ENCODE data around the gene LHX1.

The LHX1 gene

DNA sequence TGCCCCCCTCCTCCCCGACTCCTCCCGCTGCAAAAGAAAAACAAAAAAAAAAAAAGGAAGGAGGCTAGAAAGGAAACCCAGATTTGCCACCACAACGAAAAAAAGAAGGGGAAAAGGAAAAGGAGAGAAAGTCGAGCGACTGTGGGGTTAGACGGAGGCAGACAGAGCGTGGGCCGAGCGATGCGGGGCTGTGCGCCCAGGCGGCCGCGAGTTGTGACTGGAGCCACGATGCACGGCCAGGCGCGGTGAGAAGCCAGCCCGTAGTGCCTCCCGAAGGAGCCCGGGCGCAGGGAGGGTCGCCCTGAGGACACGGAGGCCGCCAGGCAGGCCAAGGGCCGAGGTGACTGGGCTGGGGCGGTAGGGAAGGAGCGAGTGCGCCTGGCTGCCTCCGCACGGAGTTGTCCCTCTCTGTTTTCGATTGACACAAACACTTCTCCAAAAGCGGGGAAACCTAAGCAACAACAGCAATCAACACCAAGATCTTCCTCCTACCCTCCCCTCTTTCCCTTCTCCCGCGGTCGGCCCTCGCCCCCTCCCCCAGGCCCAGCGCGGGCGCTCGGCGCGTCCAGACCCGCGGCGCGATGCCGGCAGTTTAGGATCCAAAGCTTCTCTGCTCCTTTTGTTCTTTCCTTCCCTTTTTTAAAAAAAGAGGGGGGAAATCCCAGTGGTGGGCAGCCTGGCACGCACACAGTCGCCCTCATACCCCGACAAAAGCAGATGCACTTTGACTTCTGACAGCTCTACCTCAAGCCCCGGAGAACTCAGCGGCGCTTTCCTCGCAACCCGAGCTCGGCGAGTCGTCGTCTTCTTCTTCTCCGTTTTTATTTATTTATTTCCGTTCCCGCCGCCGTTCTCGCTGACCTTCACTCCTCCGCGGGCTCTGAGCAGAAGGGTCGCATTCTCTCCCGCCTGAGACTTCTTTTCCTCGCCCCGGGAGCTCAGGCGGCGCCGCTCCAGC, at the start of gene LHX1:
Gene LHX1 (plus strand): TSS at position 475 of the 958 bp plus-strand sequence. CDS start 723 bp downstream, outside the sequence.
- H3K9me3 ChIP-seq (ENCODE audit: control insufficient read depth, insufficient read depth, low read depth, low read length), result no peaks in the 10 kb centered on the region
- ChIA-PET CTCF (interaction anchor here (0.6 to 3.7 kb wide), 7 partner anchors 10 to 272 kb away, joined by 3 to 18 read pairs (median 4); partner anchors contain the start of gene AATF), POLR2A (interaction anchor here (0.5 to 6.6 kb wide), 27 partner anchors 8 to 792 kb away, joined by 3 to 92 read pairs (median 4); partner anchors contain the start of genes AATF and SYNRG)
- TF ChIP-seq, protein P1, sequence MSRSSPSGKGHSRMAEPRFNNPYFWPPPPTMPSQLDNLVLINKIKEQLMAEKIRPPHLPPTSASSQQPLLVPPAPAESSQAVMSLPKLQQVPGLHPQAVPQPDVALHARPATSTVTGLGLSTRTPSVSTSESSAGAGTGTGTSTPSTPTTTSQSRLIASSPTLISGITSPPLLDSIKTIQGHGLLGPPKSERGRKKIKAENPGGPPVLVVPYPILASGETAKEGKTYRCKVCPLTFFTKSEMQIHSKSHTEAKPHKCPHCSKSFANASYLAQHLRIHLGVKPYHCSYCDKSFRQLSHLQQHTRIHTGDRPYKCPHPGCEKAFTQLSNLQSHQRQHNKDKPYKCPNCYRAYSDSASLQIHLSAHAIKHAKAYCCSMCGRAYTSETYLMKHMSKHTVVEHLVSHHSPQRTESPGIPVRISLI (tag by site-specific recombination; IDR thresholded peaks at IDR 0.05), result peak; percentile 89
- TF ChIP-seq ZNF501 (tag by site-specific recombination; IDR thresholded peaks at IDR 0.05) (no peak), ZNF391 (tag by site-specific recombination; IDR thresholded peaks at IDR 0.05; ENCODE audit: borderline replicate concordance, low read depth) (no peak), EGR2 (tag by site-specific recombination; IDR thresholded peaks at IDR 0.05; ENCODE audit: low read depth) (0 out of 2 replicates have a peak, but pooled peaks have one; percentile 14), ZNF768 (tag by site-specific recombination; IDR thresholded peaks at IDR 0.05) (0 out of 2 replicates have a peak, but pooled peaks have one; percentile 19), PRDM2 (tag by site-specific recombination; IDR thresholded peaks at IDR 0.05; ENCODE audit: borderline replicate concordance) (0 out of 2 replicates have a peak, but pooled peaks have one; percentile 59), ZFHX2 (tag by site-specific recombination; conservative IDR thresholded peaks at IDR 0.05) (peak; percentile 25), ZBTB20 (tag by site-specific recombination; IDR thresholded peaks at IDR 0.05) (peak; percentile 89; the same call in 1 of the 2 replicates), ZNF48 (tag by site-specific recombination; IDR thresholded peaks at IDR 0.05) (no peak), PRDM1 (tag by site-specific recombination; IDR thresholded peaks at IDR 0.05) (peak; percentile 95), ZNF341 (tag by site-specific recombination; IDR thresholded peaks at IDR 0.05; ENCODE audit: low read depth) (peak; percentile 67), FEZF1 (tag by site-specific recombination; IDR thresholded peaks at IDR 0.05) (no peak), ZNF292 (tag by site-specific recombination; IDR thresholded peaks at IDR 0.05; ENCODE audit: borderline replicate concordance, low read depth) (0 out of 2 replicates have a peak, but pooled peaks have one; percentile 29), ZNF335 (tag by site-specific recombination; conservative IDR thresholded peaks at IDR 0.05) (peak; percentile 90)
- peak within 1 kb of the TSS; percentile 69 for H3K4me3 ChIP-seq (ENCODE audit: low read depth, low read length)
- peaks cover 0 to 30% of the 10 kb centered on the region in 2 experiments; a peak in 1 of 3 replicates for H3K36me3 ChIP-seq (ENCODE audit: control insufficient read depth in 2 of 2, insufficient read depth in 1 of 2, low read length in 2 of 2)
- H3K27ac ChIP-seq (ENCODE audit: extremely low read depth, low read depth, low read length), result peak within 1 kb of the TSS; percentile 73; the same call in 1 of the 2 replicates
- peaks cover 3% of the 10 kb centered on the region; the same call in 1 of the 2 replicates for H3K4me1 ChIP-seq (ENCODE audit: control insufficient read depth, insufficient read depth, low read length)

All from HEK293 (cell line).